Measurements from ENCODE around the gene CCDC97. TPM values are rescaled to one million over a fixed set of nuclear protein-coding genes. Genes with fewer than 3 reads are reported as not detected.

CCDC97 gene
- total RNA-seq, 1 experiment from 2014 or later = 31.4 TPM

- TF ChIP-seq, protein P1, sequence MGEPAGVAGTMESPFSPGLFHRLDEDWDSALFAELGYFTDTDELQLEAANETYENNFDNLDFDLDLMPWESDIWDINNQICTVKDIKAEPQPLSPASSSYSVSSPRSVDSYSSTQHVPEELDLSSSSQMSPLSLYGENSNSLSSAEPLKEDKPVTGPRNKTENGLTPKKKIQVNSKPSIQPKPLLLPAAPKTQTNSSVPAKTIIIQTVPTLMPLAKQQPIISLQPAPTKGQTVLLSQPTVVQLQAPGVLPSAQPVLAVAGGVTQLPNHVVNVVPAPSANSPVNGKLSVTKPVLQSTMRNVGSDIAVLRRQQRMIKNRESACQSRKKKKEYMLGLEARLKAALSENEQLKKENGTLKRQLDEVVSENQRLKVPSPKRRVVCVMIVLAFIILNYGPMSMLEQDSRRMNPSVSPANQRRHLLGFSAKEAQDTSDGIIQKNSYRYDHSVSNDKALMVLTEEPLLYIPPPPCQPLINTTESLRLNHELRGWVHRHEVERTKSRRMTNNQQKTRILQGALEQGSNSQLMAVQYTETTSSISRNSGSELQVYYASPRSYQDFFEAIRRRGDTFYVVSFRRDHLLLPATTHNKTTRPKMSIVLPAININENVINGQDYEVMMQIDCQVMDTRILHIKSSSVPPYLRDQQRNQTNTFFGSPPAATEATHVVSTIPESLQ (CRISPR knock-in tag; IDR thresholded peaks at IDR 0.05) = no peak
- TF ChIP-seq CBFB (CRISPR knock-in tag; IDR thresholded peaks at IDR 0.05; ENCODE audit: low read depth) (no peak), EMX1 (CRISPR knock-in tag; IDR thresholded peaks at IDR 0.05) (peak; percentile 87), KAT7 (CRISPR knock-in tag; IDR thresholded peaks at IDR 0.05; ENCODE audit: borderline replicate concordance) (no peak), FOXJ3 (CRISPR knock-in tag; IDR thresholded peaks at IDR 0.05; ENCODE audit: borderline replicate concordance) (no peak), GTF2I (CRISPR knock-in tag; conservative IDR thresholded peaks at IDR 0.05) (no peak), NFATC4 (CRISPR knock-in tag; IDR thresholded peaks at IDR 0.05) (peak; percentile 66; the same call in 1 of the 2 replicates), JAZF1 (CRISPR knock-in tag; IDR thresholded peaks at IDR 0.05) (no peak), ZNF121 (CRISPR knock-in tag; IDR thresholded peaks at IDR 0.05) (no peak), CREB1 (CRISPR knock-in tag; IDR thresholded peaks at IDR 0.05) (no peak), HMGXB4 (CRISPR knock-in tag; IDR thresholded peaks at IDR 0.05) (peak; percentile 58; the same call in 1 of the 2 replicates)
- TF ChIP-seq, protein P2, sequence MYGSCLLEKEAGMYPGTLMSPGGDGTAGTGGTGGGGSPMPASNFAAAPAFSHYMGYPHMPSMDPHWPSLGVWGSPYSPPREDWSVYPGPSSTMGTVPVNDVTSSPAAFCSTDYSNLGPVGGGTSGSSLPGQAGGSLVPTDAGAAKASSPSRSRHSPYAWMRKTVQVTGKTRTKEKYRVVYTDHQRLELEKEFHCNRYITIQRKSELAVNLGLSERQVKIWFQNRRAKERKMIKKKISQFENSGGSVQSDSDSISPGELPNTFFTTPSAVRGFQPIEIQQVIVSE (CRISPR knock-in tag; IDR thresholded peaks at IDR 0.05; ENCODE audit: borderline replicate concordance) = no peak
- TF ChIP-seq, protein P3, sequence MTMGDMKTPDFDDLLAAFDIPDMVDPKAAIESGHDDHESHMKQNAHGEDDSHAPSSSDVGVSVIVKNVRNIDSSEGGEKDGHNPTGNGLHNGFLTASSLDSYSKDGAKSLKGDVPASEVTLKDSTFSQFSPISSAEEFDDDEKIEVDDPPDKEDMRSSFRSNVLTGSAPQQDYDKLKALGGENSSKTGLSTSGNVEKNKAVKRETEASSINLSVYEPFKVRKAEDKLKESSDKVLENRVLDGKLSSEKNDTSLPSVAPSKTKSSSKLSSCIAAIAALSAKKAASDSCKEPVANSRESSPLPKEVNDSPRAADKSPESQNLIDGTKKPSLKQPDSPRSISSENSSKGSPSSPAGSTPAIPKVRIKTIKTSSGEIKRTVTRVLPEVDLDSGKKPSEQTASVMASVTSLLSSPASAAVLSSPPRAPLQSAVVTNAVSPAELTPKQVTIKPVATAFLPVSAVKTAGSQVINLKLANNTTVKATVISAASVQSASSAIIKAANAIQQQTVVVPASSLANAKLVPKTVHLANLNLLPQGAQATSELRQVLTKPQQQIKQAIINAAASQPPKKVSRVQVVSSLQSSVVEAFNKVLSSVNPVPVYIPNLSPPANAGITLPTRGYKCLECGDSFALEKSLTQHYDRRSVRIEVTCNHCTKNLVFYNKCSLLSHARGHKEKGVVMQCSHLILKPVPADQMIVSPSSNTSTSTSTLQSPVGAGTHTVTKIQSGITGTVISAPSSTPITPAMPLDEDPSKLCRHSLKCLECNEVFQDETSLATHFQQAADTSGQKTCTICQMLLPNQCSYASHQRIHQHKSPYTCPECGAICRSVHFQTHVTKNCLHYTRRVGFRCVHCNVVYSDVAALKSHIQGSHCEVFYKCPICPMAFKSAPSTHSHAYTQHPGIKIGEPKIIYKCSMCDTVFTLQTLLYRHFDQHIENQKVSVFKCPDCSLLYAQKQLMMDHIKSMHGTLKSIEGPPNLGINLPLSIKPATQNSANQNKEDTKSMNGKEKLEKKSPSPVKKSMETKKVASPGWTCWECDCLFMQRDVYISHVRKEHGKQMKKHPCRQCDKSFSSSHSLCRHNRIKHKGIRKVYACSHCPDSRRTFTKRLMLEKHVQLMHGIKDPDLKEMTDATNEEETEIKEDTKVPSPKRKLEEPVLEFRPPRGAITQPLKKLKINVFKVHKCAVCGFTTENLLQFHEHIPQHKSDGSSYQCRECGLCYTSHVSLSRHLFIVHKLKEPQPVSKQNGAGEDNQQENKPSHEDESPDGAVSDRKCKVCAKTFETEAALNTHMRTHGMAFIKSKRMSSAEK (CRISPR knock-in tag; IDR thresholded peaks at IDR 0.05; ENCODE audit: borderline replicate concordance) = peak; percentile 85; the same call in 1 of the 2 replicates
Observed at GRCh38 chr19:41310033-41310831, at the start of gene CCDC97 (continued).

DNA sequence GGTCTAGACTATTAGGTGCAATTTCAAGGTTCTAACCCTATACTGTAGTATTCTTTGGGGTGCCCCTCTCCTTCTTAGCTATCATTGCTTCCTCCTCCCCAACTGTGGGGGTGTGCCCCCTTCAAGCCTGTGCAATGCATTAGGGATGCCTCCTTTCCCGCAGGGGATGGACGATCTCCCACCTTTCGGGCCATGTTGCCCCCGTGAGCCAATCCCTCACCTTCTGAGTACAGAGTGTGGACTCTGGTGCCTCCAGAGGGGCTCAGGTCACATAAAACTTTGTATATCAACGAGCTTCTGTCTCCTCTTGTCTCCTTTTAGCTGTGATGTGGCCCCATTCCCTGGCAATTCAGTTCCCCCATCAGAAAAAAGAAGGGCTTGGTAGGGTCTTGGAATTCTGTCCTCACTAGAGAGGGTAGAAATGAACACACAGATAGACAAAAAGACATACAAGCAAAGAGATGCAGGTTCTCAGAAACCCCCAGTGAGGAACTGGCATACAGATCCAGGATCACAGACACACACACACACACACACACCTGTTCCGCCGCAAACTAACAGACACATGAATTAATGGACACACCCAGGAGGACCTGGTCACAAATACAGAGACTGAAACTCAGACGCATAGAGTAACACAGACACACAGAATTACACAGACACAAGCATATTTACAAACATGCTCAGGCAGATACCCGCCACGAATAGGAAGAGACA is 48.3 kb upstream of the CCDC97 start:
- ChIA-PET CTCF (interaction anchor here (0.5 to 5.7 kb wide), 12 partner anchors 12 to 302 kb away, joined by 3 to 95 read pairs (median 8); partner anchors contain the start of genes AXL and B9D2), POLR2A (interaction anchor here (0.6 to 2.5 kb wide), 4 partner anchors 9 to 57 kb away, joined by 3 to 12 read pairs (median 4); no protein-coding TSS in a partner anchor)
- no peaks in the 10 kb centered on the region; the same call in 1 of the 2 replicates for H3K27me3 Mint-ChIP-seq (ENCODE audit: low read depth)
- DNase-seq (ENCODE audit: low spot score) (no peak), ATAC-seq (no peak)
- peaks cover 19% of the 10 kb centered on the region for H3K4me1 Mint-ChIP-seq
- peaks cover 22% of the 10 kb centered on the region for H3K36me3 Mint-ChIP-seq
- TF ChIP-seq GABPB1 (CRISPR knock-in tag; IDR thresholded peaks at IDR 0.05) (no peak), GRHL2 (CRISPR knock-in tag; IDR thresholded peaks at IDR 0.05; ENCODE audit: insufficient replicate concordance, severe bottlenecking) (no peak), EMX1 (CRISPR knock-in tag; IDR thresholded peaks at IDR 0.05) (no peak), RELA (CRISPR knock-in tag; IDR thresholded peaks at IDR 0.05; ENCODE audit: borderline replicate concordance) (no peak), PRDM15 (CRISPR knock-in tag; IDR thresholded peaks at IDR 0.05) (no peak), NFYB (CRISPR knock-in tag; conservative IDR thresholded peaks at IDR 0.05; ENCODE audit: low read depth) (no peak), HMGA2 (CRISPR knock-in tag; IDR thresholded peaks at IDR 0.05) (no peak)
- TF ChIP-seq, protein P4, sequence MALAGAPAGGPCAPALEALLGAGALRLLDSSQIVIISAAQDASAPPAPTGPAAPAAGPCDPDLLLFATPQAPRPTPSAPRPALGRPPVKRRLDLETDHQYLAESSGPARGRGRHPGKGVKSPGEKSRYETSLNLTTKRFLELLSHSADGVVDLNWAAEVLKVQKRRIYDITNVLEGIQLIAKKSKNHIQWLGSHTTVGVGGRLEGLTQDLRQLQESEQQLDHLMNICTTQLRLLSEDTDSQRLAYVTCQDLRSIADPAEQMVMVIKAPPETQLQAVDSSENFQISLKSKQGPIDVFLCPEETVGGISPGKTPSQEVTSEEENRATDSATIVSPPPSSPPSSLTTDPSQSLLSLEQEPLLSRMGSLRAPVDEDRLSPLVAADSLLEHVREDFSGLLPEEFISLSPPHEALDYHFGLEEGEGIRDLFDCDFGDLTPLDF (CRISPR knock-in tag; IDR thresholded peaks at IDR 0.05) = no peak
- peak overlapping the region; percentile 99 for H3K27ac Mint-ChIP-seq
- peak overlapping the region; percentile 95 for H3K4me3 Mint-ChIP-seq
- no peaks in the 10 kb centered on the region for H3K9me3 Mint-ChIP-seq
